GM12892 (cell line): ENCODE measurements around the gene RNF126.

Experiments
- DNase-seq: peaks from one replicate; pipeline ENCODE4 v3.0.0; 2011; ENCODE audit not compliant: insufficient read length
- FAIRE-seq: peaks from 2 replicates; lab custom pipeline; 2011; peaks lifted over from hg19 to GRCh38; lab: Jason Lieb, UNC
- POLR2A ChIP-seq: IDR thresholded peaks from 2 replicates; pipeline ENCODE4 v1.6.1; 2011; ENCODE audit warnings: low read depth, low read length, control low read depth
- POLR2AphosphoS5 ChIP-seq: IDR thresholded peaks from 2 replicates; pipeline ENCODE4 v1.6.1; 2011; ENCODE audit warnings: low read depth, low read length, control low read depth
- TAF1 ChIP-seq: IDR thresholded peaks from 2 replicates; pipeline ENCODE4 v1.6.1; 2011; ENCODE audit warnings: low read depth, mild to moderate bottlenecking, control low read depth, low read length, borderline replicate concordance

Gene RNF126

DNA sequence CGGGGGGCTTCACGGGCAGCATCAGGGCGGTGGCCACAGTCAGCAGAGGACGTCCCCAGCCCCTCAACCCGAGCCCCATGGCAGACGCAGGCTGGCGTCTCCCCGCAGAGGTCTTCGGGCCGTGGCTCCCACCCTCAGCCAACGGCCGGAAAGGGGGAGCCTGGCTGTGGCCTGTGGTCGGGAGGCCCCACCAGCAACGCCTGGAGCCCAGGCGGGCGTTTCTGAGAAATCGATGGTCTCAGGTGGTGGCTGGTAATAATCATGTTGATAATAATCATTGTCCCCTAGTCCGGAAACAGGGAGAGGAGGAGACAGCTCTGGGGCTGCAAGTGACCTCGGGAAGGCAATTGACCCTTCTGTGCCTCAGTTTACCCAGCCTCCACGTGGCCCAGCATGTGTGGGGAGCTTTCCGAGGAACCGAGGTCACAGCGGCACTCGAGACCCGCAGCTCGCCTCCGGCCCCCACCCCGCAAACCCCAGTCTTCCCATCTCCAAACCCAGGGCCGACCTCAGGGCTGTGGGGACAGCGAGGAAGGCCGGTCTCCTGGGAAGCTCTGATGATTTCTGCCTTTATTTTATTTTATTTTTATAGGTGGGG lies 32.4 kb upstream of the RNF126 start, which contains the start of gene PRSS57:
PRSS57 (minus strand) TSS at position 101 of the 598 bp plus-strand sequence; CDS start at position 79, 22 bp downstream.
- TF ChIP-seq TAF1 = no peak
- no peak for TF ChIP-seq POLR2A
- TF ChIP-seq POLR2AphosphoS5 = no peak
- FAIRE-seq (no peak), DNase-seq (no peak)

DNA sequence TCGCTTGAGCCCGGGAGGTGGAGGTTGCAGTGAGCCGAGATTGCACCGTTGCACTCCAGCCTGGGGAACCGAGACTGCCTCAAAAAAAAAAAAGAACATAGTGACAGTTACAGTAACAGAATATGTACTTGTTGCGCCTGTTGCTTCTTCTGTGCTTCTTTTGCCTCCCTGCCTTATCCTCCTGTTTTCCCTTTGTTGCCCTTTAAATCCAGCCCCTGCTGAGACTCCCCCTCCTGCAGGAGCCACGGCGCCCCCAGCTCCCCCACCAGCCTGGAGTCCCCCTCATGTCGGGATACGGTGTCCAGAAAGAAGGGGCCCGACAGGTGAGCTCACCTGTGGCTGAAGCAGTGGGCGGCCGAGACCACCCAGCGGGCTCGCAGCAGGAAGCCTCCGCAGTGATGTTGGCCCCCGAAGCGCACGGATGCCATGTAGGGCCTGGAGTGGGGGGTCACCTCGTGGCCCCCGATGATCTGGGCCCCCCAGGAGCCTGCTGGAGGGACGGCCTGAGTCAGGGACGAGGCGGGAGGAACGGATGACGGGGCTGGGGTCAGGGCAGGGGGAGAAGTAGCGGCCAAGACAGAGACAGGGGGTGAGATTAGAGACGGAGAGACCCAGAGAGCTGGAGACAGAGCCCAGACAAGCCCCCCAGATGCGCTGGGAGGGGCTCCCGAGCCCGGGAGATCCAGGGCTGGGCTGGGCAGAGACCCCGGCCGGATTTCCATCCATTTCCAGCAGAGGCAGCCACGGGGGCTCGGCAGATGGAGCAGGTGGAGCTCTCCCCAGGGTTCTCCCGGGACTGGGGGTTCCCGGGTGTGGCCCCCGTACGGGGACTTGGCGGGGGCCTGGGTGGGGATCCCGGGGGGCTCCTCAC lies 31.7 kb upstream of the RNF126 start:
- DNase-seq (no peak), FAIRE-seq (no peak)
- TF ChIP-seq TAF1 = no peak
- no peak for TF ChIP-seq POLR2A
- no peak for TF ChIP-seq POLR2AphosphoS5

DNA sequence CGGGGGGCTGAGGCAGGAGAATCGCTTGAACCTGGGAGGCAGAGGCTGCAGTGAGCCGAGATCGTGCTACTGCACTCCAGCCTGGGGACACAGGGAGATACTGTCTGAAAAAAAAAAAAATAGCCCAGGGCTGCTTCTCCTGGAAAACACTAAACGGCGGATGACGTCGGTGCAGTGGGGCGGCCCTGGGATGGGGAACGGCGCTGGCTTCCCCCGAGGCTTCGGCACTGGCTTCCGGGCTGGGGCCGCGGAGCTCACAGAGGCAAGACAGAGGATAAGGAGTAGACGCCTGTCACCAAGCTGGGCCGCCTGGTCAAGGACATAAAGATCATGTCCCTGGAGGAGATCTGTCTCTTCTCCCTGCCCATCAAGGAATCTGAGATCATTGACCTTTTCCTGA lies 27.2 kb upstream of the RNF126 start:
- TF ChIP-seq POLR2AphosphoS5 = no peak
- FAIRE-seq (no peak), DNase-seq (no peak)

DNA sequence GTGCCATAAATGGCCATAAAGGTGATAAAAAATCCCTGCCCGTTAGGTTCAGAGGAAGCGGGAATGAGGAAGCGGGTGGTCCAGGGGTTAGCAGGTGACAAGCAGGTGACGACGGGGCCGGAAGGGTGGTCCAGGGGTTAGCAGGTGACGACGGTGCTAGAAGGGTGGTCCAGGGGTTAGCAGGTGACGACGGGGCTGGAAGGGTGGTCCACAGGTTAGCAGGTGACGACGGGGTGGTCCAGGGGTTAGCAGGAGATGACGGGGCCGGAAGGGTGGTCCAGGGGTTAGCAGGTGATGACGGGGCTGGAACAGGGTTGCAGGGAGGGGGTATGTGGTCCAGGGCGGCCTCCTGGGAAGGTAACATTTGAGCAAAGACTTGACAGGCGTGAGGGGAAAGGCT lies 26.0 kb upstream of the RNF126 start:
- TF ChIP-seq TAF1 (no peak), POLR2AphosphoS5 (no peak), POLR2A (no peak)
- DNase-seq (no peak), FAIRE-seq (no peak)

- TF ChIP-seq POLR2A (no peak), TAF1 (no peak)
- no peak for FAIRE-seq
- DNase-seq = no peak
These were observed 25.2 kb upstream of the RNF126 start for GRCh38 chr19:688214-688613.

GRCh38 chr19:687569-688166 lies 24.7 kb upstream of the RNF126 start:
- FAIRE-seq = no peak
- no peak for DNase-seq
- TF ChIP-seq POLR2AphosphoS5 = no peak
- no peak for TF ChIP-seq POLR2A
- TF ChIP-seq TAF1 = no peak

- TF ChIP-seq POLR2A = no peak
- no peak for TF ChIP-seq TAF1
- no peak for TF ChIP-seq POLR2AphosphoS5
- FAIRE-seq = no peak
These were observed 23.7 kb upstream of the RNF126 start for GRCh38 chr19:686589-687297.

DNA sequence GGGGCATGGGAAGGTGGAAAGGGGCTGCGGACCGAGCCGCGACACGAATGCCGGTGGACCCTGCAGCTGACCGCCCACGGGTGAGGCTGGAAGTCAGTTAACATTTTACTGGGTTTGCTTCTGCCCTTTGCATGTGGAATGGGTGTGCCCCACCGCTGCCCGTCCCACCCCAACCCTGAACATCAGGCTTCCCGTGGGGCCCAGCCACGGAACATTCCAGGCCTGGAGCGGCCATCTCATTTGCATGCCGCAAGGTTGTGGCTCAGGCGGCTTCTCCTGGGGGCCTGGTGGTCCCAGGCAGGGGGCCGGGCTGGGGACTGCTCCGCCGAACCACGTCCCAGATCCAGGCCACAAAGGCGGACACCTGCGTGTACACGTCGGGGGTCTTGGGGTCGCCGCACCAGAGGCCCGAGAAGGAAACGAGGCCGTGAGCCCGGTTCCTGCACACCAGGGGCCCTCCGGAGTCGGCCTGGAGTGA lies 22.5 kb upstream of the RNF126 start:
- DNase-seq = no peak
- FAIRE-seq = no peak
- TF ChIP-seq POLR2AphosphoS5 = no peak
- no peak for TF ChIP-seq POLR2A
- TF ChIP-seq TAF1 = no peak

More at GRCh38 chr19:686589-687297, 23.7 kb upstream of the RNF126 start:
- DNase-seq = no peak

GRCh38 chr19:682678-683320 lies 19.8 kb upstream of the RNF126 start:
- DNase-seq (no peak), FAIRE-seq (no peak)
- TF ChIP-seq TAF1 (no peak), POLR2A (no peak), POLR2AphosphoS5 (no peak)

GRCh38 chr19:681029-682019 lies 18.3 kb upstream of the RNF126 start:
- DNase-seq = peak; percentile 85
- FAIRE-seq = no peak
- TF ChIP-seq POLR2AphosphoS5 (no peak), TAF1 (no peak), POLR2A (no peak)
